ENCODE measurements around the gene ACVR1. TPM values are rescaled to one million over a fixed set of nuclear protein-coding genes. Genes with fewer than 3 reads are reported as not detected.

ACVR1 gene
- 13.1 and 14.3 TPM in 2 replicates for total RNA-seq (ENCODE audit: low replicate concordance)
- long read RNA-seq, partial matches to known transcripts = 6 of 12 reads
- long read RNA-seq, other reads (novel, unspliced or antisense) = 3 of 12 reads

DNA sequence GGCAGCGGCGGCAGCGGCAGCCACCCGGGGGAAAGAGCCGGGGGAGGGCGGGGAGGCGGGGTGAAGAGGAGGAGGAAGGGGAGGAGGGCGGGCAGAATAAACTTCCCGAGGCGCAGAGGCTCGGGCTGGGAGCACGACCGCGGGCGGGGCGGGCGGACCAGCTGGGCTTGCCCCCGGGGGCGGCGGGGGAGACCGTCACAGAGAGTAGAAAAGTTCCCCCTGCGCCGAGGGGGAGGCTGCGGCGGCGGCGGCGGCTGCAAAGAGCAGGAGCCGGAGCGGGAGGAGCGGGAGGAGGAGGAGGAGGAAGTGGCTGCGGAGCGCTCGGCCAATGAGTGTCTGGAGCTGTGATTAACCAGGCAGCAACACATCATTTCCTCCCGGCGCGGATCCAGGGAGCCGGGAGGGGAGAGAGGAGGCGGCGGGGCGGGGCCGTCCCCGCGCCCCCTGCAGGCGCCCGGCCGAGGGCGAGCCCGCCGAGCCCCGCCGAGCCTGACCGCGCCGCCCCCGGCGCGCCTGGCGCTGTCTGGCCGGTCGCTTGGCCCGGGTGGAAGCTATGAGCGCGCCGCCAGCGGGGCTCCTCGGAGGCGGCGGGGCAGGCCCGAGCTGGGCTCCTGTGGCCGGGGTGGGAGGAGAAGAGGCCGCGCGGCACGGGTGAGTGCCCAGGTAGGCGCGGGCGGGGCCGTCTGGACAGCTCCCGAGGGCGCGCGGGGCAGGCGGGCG is at the start of gene ACVR1:
Gene ACVR1 (minus strand): TSS at position 265 of the 720 bp plus-strand sequence. CDS start 76,837 bp downstream, outside the sequence.
- H3K4me1 Mint-ChIP-seq (ENCODE audit: unreplicated experiment) = peaks cover 13% of the 10 kb centered on the region
- peaks cover 3% of the 10 kb centered on the region for H3K27me3 Mint-ChIP-seq
- peak within 1 kb of the TSS; percentile 99 for H3K4me3 Mint-ChIP-seq
- H3K9me3 Mint-ChIP-seq = no peaks in the 10 kb centered on the region
- DNase-seq (ENCODE audit: extremely low spot score, unreplicated experiment) = peak; percentile 91
- TF ChIP-seq, protein P1, sequence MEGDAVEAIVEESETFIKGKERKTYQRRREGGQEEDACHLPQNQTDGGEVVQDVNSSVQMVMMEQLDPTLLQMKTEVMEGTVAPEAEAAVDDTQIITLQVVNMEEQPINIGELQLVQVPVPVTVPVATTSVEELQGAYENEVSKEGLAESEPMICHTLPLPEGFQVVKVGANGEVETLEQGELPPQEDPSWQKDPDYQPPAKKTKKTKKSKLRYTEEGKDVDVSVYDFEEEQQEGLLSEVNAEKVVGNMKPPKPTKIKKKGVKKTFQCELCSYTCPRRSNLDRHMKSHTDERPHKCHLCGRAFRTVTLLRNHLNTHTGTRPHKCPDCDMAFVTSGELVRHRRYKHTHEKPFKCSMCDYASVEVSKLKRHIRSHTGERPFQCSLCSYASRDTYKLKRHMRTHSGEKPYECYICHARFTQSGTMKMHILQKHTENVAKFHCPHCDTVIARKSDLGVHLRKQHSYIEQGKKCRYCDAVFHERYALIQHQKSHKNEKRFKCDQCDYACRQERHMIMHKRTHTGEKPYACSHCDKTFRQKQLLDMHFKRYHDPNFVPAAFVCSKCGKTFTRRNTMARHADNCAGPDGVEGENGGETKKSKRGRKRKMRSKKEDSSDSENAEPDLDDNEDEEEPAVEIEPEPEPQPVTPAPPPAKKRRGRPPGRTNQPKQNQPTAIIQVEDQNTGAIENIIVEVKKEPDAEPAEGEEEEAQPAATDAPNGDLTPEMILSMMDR (conservative IDR thresholded peaks at IDR 0.05) = peak; percentile 50
- peak within 1 kb of the TSS; percentile 96 for H3K27ac Mint-ChIP-seq
- H3K36me3 Mint-ChIP-seq = no peaks in the 10 kb centered on the region

- H3K36me3 Mint-ChIP-seq = no peaks in the 10 kb centered on the region
- H3K4me1 Mint-ChIP-seq (ENCODE audit: unreplicated experiment) = no peaks in the 10 kb centered on the region
- H3K27ac Mint-ChIP-seq = no peak overlapping the region
- no peak overlapping the region for H3K4me3 Mint-ChIP-seq
- H3K27me3 Mint-ChIP-seq = peaks cover 3% of the 10 kb centered on the region
- DNase-seq (ENCODE audit: extremely low spot score, unreplicated experiment) = no peak
- TF ChIP-seq, protein P1 (conservative IDR thresholded peaks at IDR 0.05) = no peak
- no peaks in the 10 kb centered on the region for H3K9me3 Mint-ChIP-seq
Measured at GRCh38 chr2:157925071-157925470, 48.9 kb upstream of the ACVR1 start.

DNA sequence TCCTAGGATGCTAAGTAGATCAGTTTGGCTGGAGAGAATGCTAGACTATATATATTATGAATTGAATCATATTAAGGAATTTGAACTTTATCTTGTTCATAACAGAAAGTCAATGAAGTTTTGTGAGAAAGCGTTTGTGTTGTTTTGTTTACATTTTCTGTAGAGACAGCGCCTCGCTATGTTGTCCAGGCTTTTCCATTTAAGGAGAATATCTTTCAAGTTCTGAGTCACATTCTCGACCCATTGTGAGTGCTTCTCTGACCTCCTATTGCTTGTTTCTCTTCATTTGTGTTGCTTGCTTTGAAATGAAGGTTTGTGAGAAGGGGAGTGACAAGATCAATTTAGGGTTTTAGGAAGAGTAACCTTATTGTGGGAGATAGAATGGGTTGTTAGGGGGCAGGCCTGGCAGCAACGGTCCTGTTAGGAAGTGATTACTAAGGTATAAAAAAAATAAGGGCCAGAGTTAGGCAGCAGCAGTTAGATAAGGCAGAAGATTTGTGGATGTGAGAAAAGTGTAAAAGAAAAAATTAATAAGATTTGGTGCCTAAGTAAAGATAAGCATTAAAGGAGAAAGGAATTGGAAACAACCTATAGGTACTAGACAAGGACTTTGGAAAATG is 47.6 kb upstream of the ACVR1 start:
- Mint-ChIP-seq H3K27ac (no peak overlapping the region), H3K4me1 (ENCODE audit: unreplicated experiment) (no peaks in the 10 kb centered on the region), H3K27me3 (no peaks in the 10 kb centered on the region), H3K36me3 (no peaks in the 10 kb centered on the region), H3K9me3 (no peaks in the 10 kb centered on the region), H3K4me3 (no peak overlapping the region)
- TF ChIP-seq, protein P1 (conservative IDR thresholded peaks at IDR 0.05) = no peak
- no peak for DNase-seq (ENCODE audit: extremely low spot score, unreplicated experiment)

GRCh38 chr2:157922815-157923214 is 46.7 kb upstream of the ACVR1 start:
- H3K36me3 Mint-ChIP-seq = no peaks in the 10 kb centered on the region
- H3K27ac Mint-ChIP-seq = no peak overlapping the region
- H3K4me3 Mint-ChIP-seq = no peak overlapping the region
- no peak for DNase-seq (ENCODE audit: extremely low spot score, unreplicated experiment)
- H3K4me1 Mint-ChIP-seq (ENCODE audit: unreplicated experiment) = no peaks in the 10 kb centered on the region
- TF ChIP-seq, protein P1 (conservative IDR thresholded peaks at IDR 0.05) = no peak
- no peaks in the 10 kb centered on the region for H3K27me3 Mint-ChIP-seq
- no peaks in the 10 kb centered on the region for H3K9me3 Mint-ChIP-seq

GRCh38 chr2:157922336-157922735 is 46.2 kb upstream of the ACVR1 start:
- no peak for DNase-seq (ENCODE audit: extremely low spot score, unreplicated experiment)
- Mint-ChIP-seq H3K27ac (no peak overlapping the region), H3K4me3 (no peak overlapping the region), H3K36me3 (no peaks in the 10 kb centered on the region), H3K4me1 (ENCODE audit: unreplicated experiment) (no peaks in the 10 kb centered on the region), H3K9me3 (no peaks in the 10 kb centered on the region), H3K27me3 (no peaks in the 10 kb centered on the region)
- TF ChIP-seq, protein P1 (conservative IDR thresholded peaks at IDR 0.05) = no peak

Data from type B pancreatic cell (in vitro differentiated cells).